DMS79 treated with DMSO at 0.1 percent for 48 hours (cell line): ENCODE data around the gene PRRC2B.
"Not testable (repeated sequence)": the region's sequence is repeated elsewhere in the genome, so short reads cannot be mapped to it uniquely, and the experiment has no call there.

ENCODE experiments used
- DNase-seq: peaks from one replicate; lab custom pipeline; 2025; lab: John Stamatoyannopoulos, UW

The PRRC2B gene

DNA sequence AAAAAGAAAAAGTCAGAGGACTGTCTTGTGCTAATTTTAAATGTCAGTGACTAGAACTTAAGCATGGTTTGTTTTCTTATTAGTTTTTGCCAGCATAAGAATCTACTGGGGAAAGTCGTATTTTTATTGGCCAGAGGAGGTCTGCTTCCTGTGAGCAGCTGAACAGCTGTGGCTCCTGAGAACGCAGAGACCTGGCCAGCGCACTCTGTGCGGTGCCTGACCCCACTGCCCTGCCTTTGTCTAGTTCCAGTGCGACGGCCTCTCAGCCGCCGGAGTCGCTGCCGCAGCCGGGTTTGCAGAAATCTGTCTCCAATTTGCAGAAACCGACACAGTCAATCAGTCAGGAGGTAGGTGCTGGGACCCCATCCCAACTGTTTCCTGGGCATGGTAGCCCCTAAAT lies 42.5 kb downstream of the PRRC2B start:
- no peak for DNase-seq

DNA sequence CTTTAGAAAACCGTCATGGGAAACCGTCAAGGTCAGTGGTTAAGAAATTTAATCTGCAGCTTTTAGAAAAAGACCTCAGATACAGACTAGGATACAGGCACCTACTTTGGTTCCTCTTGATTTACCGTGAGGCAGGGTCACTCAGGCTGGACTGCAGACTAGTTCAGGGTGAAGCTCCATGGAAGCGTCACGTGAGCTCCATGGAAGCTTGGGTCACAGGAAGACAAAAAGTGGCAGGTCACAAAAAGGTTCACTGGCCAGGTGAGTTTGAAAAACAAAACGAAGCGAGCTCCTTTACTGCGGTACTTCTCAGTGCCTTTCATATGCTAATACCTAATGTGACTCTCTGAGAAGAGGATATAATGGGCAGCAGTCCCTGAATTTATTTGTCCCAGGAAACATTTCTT lies 43.0 kb downstream of the PRRC2B start:
- DNase-seq, result no peak

DNA sequence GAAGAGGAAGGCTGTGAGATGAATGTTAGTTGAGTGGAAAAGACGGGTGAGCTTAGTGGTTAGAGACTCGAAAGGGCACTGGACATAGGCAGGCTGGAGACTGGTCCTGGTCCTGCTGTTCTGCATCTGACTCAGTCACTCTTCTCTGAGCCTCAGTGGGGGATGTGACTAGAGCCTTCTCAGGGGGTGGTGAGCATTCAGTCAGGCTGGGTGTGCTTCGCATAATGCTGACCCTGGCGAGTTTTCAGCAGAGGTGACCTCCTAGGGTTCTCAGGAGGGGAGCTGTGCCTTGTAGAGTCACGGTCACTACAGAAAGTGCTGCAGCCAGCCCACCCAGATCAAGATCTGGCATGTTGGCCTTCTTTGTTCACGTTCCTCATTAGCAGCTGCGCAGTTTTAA lies 44.3 kb downstream of the PRRC2B start:
- no peak for DNase-seq

DNA sequence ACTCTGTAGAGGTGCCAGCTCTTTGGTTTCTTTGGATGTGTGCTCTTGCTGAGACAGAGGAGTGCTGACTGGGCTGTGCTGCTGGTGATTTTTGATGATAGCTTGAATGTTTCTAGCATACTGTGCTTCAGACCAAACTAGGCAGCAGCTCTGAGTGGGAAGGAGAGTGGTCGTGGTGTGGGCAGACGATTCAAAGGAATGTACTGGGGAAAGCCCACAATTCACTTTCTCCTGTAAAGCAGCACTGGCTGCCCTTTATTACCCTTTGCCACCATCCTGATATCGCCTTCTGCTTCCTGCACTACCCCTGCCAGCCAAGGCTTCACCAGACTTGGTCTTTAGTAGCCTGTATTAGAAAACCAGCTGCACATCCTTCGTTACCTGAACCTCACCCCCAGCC lies 45.3 kb downstream of the PRRC2B start:
- DNase-seq, result no peak

DNA sequence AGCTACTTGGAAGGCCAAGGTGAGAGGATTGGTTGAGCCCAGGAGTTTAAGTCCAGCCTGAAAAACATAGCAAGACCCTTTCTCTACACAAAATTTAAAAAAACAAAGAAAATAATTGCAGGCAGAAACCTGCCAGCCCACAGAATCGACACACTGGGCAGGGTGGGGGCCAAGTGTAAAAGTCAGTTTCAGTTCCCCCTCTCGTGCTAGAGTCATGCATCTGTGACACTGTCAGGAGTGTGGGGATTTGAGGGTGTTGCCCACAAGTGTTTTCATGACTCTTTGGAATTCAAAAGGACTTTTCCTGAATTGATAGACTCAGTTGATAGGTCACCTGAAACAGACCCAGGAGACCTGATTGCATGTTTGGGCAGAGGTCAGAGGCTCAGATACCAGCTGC lies 47.6 kb downstream of the PRRC2B start:
- DNase-seq, result no peak

DNA sequence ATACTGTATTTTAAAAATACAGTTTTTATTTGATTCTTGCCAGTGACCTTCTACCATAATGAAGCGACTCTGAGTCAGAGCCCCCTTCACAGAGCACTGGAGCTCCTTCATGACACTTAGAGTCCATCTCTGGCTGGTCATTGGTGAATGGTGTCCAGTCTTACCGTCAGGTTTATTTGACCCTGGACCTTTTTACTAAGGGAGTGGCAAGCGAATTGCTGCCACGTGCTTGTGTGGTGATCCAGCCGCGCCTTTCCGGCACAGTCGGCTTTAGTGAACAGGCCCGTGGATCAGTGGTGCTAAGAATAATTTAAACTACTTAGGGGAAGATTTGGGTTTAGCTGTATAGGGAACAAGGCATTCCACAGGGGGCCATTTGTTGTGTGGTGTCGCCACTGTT lies 48.5 kb downstream of the PRRC2B start:
- no peak for DNase-seq

DNA sequence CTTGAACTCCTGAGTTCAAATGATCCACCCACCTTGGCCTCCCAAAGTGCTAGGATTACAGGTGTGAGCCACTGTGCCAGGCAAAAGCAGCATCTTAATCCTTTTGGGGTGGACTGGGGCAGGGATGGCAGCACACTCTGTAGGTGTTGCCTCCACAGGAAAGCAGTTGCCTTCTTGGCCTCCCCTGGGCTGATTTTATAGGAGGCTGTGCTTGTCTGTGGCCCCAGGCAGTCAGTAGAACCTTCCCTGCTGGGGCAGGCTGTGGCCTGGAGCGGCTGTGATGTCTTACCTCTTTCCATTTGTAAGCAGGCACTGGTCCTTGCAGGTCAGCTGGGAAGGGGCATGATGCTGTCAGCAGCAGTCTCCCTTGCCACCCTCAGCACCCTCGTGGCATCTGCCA lies 49.8 kb downstream of the PRRC2B start:
- no peak for DNase-seq

DNA sequence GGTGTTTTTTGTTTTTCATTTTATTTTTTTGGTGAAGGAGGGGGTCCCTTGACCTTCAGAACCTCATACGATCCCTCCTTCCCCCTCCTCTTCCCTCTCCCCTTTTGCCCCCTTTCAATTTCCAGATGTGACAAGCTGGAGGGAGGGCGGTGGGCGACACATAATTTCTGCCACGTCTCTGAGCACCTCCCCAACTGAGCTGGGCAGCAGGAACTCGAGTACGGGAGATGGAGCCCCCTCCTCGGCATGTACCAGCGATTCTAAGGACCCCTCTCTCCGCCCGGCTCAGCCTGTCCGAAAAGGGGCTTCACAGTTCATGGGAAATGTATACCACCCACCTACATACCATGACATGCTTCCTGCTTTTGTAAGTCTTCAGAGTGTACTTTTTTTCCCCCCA lies 52.4 kb downstream of the PRRC2B start:
- DNase-seq, result no peak

DNA sequence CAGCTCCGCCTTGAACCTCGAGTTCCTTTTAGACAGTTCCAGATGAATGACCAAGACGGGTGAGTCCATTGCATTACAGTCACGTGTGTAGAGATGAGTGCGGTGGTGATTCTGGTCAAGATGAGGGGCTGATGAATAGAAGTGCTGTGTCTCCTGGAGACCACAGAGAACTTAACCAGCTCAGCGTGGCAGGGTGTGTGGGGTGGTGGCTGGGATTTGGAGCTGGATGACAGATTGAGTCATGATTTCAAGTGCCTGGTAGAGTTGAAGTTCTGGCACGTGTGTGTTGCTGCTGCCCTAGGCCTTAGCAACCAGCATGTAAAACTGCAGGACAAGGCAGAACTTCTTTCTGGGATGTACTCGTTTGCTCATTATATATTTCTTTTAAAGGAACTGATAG lies 53.3 kb downstream of the PRRC2B start:
- DNase-seq, result peak; percentile 53

DNA sequence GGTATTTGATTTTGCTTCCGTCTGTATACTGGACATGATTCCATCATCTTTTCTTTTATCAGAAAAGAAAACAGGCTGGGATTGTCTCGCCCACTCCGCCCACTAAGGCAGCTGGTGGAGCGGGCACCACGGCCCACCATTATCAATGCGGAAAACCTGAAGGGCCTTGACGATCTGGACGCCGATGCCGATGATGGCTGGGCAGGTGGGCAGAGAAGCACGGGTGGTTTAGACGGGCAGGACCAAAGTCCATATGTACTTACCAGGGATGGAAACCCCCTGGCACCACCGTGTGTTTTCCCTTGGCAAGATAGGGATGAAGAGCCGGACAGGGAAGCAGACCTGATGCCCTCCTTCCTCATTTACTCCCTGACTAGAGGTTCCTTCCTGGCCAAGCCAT lies 53.7 kb downstream of the PRRC2B start:
- no peak for DNase-seq

DNA sequence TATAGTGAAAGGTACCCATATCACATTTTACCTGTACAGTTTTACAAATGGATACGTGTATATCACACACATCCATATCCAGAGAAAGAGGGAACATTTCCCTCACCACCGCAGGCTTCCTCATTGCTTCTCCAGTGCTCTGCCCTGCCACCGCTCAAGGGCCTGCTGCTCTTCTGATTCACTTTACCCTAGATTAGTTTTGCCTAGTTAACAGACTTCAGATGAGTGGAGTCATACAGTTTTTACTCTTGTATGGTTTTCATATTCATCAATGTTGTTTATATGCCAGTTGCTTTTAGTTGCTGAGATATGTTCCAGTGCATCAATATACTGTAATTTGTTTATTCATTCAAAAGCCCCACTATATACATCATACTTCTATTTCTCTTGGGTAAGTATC lies 54.9 kb downstream of the PRRC2B start:
- DNase-seq, result no peak

DNA sequence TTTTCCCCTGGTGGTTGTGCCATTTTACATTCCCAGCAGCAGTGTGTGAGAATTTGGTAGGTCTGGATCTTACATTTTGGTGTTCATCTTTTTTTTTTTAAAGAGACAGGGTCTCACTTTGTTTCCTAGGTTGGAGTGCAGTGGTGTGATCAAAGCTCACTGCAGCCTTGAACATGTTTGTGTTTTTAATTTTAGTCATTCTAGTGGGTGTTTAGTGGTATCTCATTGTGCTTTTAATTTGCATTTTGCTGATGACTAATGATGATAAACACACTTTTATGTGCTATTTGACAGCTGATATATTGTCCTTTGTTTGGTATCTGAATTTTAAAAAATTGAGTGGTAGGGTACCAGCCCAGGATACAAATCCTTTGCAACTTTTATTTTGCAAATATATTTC lies 55.4 kb downstream of the PRRC2B start:
- no peak for DNase-seq

DNA sequence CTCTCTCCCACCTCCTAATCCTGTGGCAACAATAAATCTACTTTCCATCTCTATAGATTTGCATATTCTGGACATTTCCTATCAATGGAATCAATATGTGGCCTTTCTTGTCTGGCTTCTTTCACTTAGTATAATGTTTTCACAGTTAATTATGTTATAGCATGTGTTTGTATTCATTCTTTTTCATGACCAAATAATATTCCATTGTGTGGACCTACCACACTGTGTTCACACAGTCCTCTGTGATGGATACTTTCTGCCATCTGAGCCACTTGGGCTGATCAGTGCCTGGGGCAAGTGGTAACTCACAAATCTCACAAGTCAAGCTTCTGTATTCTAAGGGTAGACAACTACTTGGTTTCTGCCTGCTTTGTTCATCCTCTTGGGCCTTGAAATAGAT lies 60.1 kb downstream of the PRRC2B start:
- no peak for DNase-seq

DNA sequence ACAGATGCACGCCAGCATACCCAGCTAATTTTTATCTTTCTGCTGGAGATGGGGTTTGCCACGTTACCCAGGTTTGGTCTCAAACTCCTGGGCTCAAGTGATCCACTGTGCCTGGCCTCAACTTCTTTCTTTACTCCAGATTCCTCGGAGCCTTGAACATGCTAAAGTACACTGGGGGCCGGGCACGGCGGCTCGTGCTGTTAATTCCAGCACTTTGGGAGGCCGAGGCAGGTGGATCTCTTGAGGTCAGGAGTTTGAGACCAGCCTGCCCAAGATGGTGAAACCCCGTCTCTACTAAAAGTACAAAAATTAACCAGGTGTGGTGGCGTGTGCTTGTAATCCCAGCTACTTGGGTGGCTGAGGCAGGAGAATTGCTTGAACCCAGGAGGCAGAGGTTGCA lies 61.8 kb downstream of the PRRC2B start:
- DNase-seq, result not testable (repeated sequence)

DNA sequence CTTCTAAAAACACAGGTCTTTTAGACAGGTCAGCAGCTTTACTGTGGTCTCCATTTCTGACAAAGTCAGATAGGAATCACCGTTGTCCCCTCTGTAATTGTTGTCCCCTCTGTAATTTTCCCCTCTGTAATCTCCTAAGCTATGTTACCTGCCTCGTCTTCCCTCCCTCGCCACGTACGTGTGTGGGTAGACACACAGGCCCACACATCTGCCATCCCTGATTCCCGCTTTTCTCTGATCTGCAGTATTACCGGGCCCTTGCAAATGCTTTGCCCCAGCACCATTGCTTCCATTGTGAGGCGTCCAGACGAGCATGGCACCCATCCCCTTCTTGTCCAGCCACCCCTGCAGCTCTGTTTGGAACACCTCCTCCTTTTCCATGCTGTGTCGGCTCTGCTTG lies 63.9 kb downstream of the PRRC2B start:
- no peak for DNase-seq

DNA sequence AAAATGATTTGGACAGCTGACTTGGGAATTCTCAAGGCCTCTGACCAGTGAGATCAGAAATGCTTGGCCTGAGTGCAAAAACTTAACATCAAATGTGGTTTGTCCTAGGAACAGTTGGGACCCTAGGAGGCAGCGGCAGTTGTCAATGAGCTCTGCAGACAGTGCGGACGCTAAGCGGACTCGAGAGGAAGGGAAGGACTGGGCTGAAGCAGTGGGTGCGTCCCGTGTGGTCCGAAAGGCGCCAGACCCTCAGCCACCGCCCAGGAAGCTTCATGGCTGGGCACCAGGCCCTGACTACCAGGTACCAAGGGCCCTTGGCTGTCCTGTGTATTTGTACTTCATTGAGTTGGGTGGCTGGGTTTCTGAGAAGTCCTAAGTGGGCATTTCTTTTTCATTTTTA lies 65.2 kb downstream of the PRRC2B start:
- no peak for DNase-seq

DNA sequence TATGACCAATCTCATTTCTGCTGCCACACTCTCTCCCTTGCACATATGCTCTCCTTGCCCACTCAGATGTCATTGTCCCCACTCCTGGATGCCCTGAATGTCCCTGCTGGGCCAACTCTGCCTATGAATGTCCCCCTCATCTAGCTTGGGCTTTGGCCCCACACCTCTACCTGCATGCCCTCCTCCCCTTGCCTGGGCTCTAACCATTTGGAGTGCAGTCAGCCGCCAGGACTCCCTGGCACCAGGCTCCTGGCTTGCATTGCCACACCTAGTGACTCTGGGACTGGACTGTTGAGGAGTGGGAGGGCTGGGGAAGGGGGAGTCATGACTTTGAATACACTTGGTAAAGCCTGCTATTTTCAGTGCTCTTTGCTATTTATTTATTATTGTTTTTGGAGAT lies 67.3 kb downstream of the PRRC2B start:
- no peak for DNase-seq

DNA sequence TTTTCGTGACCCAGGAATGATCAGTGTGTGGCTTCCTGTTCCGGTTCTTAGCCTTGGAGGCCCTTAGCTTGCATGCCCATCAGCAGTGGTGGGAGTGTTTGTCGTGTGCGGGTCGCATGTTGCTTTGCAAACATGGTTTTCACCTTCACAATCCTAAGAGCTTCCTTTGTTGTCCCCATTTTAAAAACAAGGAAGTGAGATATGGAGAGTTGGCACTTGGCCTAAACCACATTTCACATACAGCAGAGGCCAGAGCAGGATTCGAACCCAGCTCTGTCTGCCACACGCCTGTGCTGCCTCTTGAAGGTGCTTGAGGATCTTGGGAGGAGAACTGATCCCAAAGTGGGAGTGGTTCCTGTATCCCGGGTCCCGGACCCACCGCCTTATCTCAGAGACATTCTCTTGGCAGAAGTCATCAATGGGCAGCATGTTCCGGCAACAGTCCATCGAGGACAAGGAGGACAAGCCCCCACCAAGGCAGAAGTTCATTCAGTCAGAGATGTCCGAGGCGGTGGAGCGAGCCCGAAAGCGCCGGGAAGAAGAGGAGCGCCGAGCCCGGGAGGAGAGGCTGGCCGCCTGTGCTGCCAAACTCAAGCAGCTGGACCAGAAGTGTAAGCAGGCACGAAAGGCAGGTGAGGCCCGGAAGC lies 70.6 kb downstream of the PRRC2B start:
- no peak for DNase-seq

DNA sequence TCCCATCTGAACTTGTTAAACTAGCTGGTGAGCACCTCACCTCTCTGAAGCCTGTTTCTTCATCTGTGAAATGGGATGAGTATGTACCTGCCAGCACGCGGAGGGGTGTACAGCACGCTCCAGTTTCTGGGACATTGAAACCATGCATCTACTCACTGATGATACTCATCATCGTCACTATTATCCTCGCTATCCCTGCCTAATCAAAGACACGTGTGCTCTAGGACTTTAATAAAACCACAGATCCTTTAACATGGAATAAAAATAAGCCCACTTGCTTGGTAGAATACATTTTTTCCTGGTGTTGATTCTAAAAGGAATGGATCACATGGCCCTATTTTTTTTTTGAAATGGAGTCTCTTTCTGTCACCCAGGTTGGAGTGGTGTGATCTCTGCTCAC lies 71.5 kb downstream of the PRRC2B start:
- DNase-seq, result no peak

DNA sequence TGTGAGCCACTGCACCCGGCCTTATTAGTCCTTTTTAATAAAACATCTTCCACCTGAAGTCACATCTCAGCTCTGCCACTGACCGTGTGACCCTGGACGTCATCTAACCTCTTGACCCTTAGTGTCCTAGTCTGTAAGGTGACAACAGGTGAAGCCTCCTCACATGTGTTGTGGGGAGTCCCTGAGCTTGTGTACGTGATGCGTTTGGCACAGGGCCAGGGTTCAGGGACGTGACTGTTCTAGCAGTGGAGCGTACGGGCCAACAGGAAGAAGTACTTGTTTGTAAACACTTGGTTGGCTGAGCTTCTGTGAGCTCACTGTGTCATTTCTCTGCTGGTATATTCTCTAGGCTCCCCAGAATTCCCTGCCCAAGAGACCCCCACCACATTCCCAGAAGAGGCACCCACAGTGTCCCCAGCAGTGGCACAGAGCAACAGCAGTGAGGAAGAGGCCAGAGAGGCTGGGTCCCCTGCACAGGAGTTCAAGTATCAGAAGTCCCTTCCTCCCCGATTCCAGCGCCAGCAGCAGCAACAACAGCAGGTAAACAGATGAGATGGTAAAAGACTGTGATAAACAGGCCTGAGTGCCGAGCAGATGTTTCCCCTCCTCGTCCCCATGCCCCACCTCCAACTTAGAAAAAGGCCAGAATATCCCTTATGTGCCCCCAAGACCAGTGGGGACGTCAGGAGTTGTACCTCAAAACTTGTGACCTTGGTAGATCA lies 73.5 kb downstream of the PRRC2B start:
- DNase-seq, result peak; percentile 8

DNA sequence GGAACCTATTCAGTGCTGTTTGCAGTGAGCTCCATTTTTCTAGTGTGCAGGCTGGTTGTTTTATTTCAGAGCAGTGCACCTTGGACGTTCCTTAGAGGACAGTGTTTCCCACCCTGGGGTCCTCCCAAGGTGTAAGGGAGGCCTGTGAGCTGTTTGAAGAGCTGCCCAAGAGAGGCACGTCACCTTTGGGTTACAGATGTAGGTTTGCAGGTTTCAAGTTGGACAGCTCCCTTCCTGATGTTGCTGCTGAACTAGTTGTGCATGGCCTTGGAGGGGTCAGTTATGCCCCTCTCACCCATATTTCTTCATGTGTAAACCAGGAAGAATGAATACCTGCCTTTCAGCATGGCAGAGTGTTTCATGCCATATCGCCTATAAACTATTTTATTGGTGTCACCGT lies 74.1 kb downstream of the PRRC2B start:
- no peak for DNase-seq

DNA sequence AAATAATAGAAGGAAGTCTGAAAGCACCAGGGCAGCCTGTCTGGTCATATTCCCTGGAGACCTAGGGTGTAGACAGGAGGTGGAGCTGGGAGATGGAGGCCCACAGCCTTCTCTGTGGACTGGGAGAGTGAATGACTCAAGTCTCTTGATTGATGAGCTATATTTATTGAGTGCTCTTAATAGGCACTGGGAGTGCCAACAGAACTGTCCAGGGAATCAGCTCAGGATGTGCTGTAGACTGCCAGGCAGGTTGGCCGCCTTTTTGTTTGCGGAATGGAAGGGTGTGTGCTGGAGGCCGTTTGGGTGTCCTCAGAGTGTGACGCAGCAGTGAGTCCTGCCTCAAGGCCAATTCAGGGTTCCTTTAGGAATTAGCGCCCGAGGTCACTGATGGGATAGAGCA lies 75.5 kb downstream of the PRRC2B start:
- DNase-seq, result no peak

DNA sequence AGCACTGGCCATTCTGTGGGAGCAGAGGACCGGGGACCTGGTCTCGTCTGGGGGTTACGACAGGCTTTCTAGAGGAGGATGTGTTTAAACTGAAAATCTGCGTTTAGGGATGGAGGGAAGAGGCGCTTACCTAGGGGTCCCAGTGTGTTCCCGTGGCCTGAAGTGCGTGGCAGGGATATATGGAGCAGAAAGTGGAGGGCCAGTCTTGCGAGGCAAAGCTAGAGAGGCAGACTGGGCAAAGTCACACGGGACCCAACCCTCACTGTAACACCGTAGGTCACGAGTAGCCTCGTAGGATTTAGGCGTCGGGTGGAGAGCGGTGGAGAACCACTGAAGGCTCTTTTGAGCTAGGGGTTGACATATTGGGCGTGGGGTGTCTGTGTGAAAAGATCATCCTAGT lies 76.1 kb downstream of the PRRC2B start:
- no peak for DNase-seq

DNA sequence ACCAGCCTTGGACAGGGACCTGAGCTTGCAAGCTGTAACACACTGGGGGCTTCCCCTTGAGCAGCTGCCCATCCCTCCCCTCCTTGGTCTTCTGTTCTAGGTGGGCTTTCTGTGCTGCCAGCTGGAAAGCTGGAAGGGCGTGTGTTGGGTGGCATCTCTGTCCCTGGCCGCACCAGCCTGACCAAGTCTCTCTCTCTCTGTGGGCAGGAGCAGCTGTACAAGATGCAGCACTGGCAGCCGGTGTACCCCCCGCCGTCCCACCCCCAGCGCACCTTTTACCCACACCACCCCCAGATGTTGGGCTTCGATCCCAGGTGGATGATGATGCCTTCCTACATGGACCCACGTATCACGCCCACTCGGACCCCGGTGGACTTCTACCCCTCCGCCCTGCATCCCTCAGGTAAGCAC lies 76.7 kb downstream of the PRRC2B start:
- DNase-seq, result no peak
